Sigmoid colon (tissue), 4 donors: ENCODE results near the gene BRF1.

Experiments used
- POLR2A ChIP-seq, 2 donors: fragments of 450-650 bp; IDR thresholded peaks; one replicate each; pipeline ENCODE4 v1.6.1; 2016; ENCODE audit warnings: antibody characterized with exemption in 2 of 2, mild to moderate bottlenecking in 2 of 2, moderate library complexity in 2 of 2
- POLR2AphosphoS5 ChIP-seq, 4 donors: sonication (generic); formaldehyde crosslinking; IDR thresholded peaks; one replicate each; pipeline ENCODE4 v1.6.1; 2017; ENCODE audit warnings: antibody characterized with exemption in 4 of 4
- TF ChIP-seq, protein P1 (sequence below), 4 experiments: fragments of 450-650 bp in 3 of 4; fragments of 200-600 bp in 1 of 4; IDR thresholded peaks; one replicate each; pipeline ENCODE4 v1.5.1; 2016 to 2019; ENCODE audit warnings: antibody characterized with exemption in 4 of 4, mild to moderate bottlenecking in 3 of 4, moderate library complexity in 2 of 4

DNA sequence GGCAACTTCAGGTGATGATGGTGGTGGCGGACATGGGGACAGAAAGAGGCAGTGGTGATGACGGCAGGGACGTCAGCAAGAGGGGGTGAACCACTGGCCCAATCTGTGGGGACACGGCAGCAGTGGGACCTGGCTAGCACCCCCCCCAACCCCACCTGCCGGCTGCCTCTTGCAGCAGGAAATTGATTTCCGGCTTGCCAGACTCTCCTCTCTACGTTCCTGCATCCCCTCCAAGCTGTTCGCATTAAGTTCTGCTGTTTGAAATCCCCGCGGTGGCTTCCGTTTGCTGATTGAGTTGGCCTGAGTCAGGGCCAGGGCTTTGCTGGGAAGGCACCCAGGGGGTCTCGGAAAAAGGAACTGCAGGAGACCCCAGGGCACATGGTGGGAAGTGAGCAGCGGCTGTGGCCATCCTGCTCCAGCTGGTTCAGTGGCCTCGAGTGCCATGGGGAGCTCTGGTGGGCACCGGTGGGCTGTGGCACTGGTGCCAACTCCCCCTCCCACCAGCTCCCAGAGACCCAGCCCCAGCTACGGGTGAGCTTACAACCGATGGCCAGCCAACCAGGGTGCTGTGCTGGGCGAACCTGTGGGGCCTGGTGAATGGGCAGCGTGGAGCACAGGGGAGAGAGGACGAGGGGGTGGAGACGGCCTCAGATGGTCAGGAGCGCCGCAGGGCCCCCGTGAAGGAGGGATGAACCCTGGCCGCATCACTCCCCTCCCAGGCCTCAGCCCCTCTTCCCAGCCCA is 105.1 kb downstream of the BRF1 start:
- TF ChIP-seq POLR2A (IDR thresholded peaks at IDR 0.05): no peak
- TF ChIP-seq, protein P1, sequence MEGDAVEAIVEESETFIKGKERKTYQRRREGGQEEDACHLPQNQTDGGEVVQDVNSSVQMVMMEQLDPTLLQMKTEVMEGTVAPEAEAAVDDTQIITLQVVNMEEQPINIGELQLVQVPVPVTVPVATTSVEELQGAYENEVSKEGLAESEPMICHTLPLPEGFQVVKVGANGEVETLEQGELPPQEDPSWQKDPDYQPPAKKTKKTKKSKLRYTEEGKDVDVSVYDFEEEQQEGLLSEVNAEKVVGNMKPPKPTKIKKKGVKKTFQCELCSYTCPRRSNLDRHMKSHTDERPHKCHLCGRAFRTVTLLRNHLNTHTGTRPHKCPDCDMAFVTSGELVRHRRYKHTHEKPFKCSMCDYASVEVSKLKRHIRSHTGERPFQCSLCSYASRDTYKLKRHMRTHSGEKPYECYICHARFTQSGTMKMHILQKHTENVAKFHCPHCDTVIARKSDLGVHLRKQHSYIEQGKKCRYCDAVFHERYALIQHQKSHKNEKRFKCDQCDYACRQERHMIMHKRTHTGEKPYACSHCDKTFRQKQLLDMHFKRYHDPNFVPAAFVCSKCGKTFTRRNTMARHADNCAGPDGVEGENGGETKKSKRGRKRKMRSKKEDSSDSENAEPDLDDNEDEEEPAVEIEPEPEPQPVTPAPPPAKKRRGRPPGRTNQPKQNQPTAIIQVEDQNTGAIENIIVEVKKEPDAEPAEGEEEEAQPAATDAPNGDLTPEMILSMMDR (IDR thresholded peaks at IDR 0.05): no peak
- TF ChIP-seq POLR2AphosphoS5 (IDR thresholded peaks at IDR 0.05): no peak
